Epithelial cell of prostate (primary cell): Measurements from ENCODE around the gene TGFBR3.

Experiments
- DNase-seq: peaks from one replicate; pipeline ENCODE4 v3.0.0-alpha.2; 2011; ENCODE audit warnings: low read depth, low spot score
- H3K27ac ChIP-seq: fragments of 450-650 bp; 2 replicates; pipeline ENCODE4 v1.5.1; 2017; ENCODE audit warnings: mild to moderate bottlenecking

The TGFBR3 gene

GRCh38 chr1:91787919-91788318, 98.0 kb downstream of the TGFBR3 start:
- no peak overlapping the region for H3K27ac ChIP-seq
- no peak for DNase-seq

- no peak for DNase-seq
- H3K27ac ChIP-seq = no peak overlapping the region
These were observed 101.3 kb downstream of the TGFBR3 start for GRCh38 chr1:91784616-91785015.

GRCh38 chr1:91784191-91784590, 101.8 kb downstream of the TGFBR3 start:
- H3K27ac ChIP-seq = no peak overlapping the region
- no peak for DNase-seq

- no peak for DNase-seq
These were observed 102.4 kb downstream of the TGFBR3 start for GRCh38 chr1:91783423-91784170.

GRCh38 chr1:91781901-91782622, 103.9 kb downstream of the TGFBR3 start:
- no peak for DNase-seq
- H3K27ac ChIP-seq = no peak overlapping the region

More at GRCh38 chr1:91783423-91784170, 102.4 kb downstream of the TGFBR3 start:
- no peak overlapping the region for H3K27ac ChIP-seq

GRCh38 chr1:91781371-91781825, 104.6 kb downstream of the TGFBR3 start:
- DNase-seq = no peak
- no peak overlapping the region for H3K27ac ChIP-seq

- H3K27ac ChIP-seq = no peak overlapping the region
- DNase-seq = no peak
These were observed 106.4 kb downstream of the TGFBR3 start for GRCh38 chr1:91779548-91780021.

- no peak overlapping the region for H3K27ac ChIP-seq
- no peak for DNase-seq
These were observed 107.0 kb downstream of the TGFBR3 start for GRCh38 chr1:91778964-91779363.

- no peak overlapping the region for H3K27ac ChIP-seq
- DNase-seq = no peak
These were observed 108.2 kb downstream of the TGFBR3 start for GRCh38 chr1:91777630-91778300.

GRCh38 chr1:91777196-91777595, 108.8 kb downstream of the TGFBR3 start:
- H3K27ac ChIP-seq = no peak overlapping the region
- DNase-seq = no peak

GRCh38 chr1:91776068-91776794, 109.7 kb downstream of the TGFBR3 start:
- no peak for DNase-seq
- no peak overlapping the region for H3K27ac ChIP-seq

- no peak overlapping the region for H3K27ac ChIP-seq
These were observed 110.7 kb downstream of the TGFBR3 start for GRCh38 chr1:91775227-91775626.

GRCh38 chr1:91774520-91775203, 111.3 kb downstream of the TGFBR3 start:
- DNase-seq = no peak
- no peak overlapping the region for H3K27ac ChIP-seq

More at GRCh38 chr1:91775227-91775626, 110.7 kb downstream of the TGFBR3 start:
- DNase-seq = no peak

GRCh38 chr1:91771717-91772116, 114.2 kb downstream of the TGFBR3 start:
- DNase-seq = no peak
- H3K27ac ChIP-seq = no peak overlapping the region

- H3K27ac ChIP-seq = no peak overlapping the region
- DNase-seq = no peak
These were observed 115.2 kb downstream of the TGFBR3 start for GRCh38 chr1:91770667-91771268.

GRCh38 chr1:91769742-91770141, 116.2 kb downstream of the TGFBR3 start:
- no peak overlapping the region for H3K27ac ChIP-seq
- no peak for DNase-seq

GRCh38 chr1:91768786-91769725, 116.9 kb downstream of the TGFBR3 start:
- H3K27ac ChIP-seq = no peak overlapping the region

GRCh38 chr1:91768120-91768519, 117.8 kb downstream of the TGFBR3 start:
- DNase-seq = no peak

More at GRCh38 chr1:91768786-91769725, 116.9 kb downstream of the TGFBR3 start:
- no peak for DNase-seq

More at GRCh38 chr1:91768120-91768519, 117.8 kb downstream of the TGFBR3 start:
- H3K27ac ChIP-seq = no peak overlapping the region
